ENCODE measurements around the gene CHCHD10. TPM values are rescaled to one million over a fixed set of nuclear protein-coding genes. Genes with fewer than 3 reads are reported as not detected.

CHCHD10 gene
- polyA plus RNA-seq, 1 of the 3 experiments (the other 2 are of a cell fraction): 70.1 TPM

DNA sequence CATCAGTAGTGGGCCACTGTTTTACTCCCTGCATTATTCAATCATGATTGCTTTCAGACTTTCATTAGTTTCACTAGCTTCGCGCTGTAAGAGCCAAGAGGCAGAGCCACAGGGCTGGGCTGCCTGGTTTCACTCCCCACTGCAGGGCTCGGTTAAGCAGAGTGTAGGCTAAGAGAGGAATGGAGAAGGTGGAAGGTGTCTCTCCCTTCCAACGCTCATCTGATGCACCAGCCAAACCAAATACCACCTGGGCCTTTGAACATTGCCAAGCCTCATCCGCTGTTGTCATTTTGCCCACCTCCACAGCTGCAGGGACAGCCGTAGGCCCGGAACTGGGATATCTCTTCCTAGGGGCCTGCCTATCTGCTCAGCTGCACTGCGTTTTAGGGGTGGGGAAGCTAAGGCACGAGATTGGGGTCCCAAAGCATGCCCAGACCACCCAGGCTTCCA, 18.5 kb upstream of the CHCHD10 start (continued):
- TF ChIP-seq, protein P1, sequence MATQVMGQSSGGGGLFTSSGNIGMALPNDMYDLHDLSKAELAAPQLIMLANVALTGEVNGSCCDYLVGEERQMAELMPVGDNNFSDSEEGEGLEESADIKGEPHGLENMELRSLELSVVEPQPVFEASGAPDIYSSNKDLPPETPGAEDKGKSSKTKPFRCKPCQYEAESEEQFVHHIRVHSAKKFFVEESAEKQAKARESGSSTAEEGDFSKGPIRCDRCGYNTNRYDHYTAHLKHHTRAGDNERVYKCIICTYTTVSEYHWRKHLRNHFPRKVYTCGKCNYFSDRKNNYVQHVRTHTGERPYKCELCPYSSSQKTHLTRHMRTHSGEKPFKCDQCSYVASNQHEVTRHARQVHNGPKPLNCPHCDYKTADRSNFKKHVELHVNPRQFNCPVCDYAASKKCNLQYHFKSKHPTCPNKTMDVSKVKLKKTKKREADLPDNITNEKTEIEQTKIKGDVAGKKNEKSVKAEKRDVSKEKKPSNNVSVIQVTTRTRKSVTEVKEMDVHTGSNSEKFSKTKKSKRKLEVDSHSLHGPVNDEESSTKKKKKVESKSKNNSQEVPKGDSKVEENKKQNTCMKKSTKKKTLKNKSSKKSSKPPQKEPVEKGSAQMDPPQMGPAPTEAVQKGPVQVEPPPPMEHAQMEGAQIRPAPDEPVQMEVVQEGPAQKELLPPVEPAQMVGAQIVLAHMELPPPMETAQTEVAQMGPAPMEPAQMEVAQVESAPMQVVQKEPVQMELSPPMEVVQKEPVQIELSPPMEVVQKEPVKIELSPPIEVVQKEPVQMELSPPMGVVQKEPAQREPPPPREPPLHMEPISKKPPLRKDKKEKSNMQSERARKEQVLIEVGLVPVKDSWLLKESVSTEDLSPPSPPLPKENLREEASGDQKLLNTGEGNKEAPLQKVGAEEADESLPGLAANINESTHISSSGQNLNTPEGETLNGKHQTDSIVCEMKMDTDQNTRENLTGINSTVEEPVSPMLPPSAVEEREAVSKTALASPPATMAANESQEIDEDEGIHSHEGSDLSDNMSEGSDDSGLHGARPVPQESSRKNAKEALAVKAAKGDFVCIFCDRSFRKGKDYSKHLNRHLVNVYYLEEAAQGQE (IDR thresholded peaks at IDR 0.05; ENCODE audit: low read depth, low read length): no peak
- TF ChIP-seq CHD2 (IDR thresholded peaks at IDR 0.05; ENCODE audit: low read length, partially characterized antibody) (no peak), JUND (IDR thresholded peaks at IDR 0.05) (no peak), GABPA (IDR thresholded peaks at IDR 0.05; ENCODE audit: low read depth) (no peak), GATA2 (CRISPR knock-in tag; IDR thresholded peaks at IDR 0.05) (no peak)
- TF ChIP-seq, protein P2, sequence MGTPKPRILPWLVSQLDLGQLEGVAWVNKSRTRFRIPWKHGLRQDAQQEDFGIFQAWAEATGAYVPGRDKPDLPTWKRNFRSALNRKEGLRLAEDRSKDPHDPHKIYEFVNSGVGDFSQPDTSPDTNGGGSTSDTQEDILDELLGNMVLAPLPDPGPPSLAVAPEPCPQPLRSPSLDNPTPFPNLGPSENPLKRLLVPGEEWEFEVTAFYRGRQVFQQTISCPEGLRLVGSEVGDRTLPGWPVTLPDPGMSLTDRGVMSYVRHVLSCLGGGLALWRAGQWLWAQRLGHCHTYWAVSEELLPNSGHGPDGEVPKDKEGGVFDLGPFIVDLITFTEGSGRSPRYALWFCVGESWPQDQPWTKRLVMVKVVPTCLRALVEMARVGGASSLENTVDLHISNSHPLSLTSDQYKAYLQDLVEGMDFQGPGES (IDR thresholded peaks at IDR 0.05; ENCODE audit: low read depth, low read length): no peak

DNA sequence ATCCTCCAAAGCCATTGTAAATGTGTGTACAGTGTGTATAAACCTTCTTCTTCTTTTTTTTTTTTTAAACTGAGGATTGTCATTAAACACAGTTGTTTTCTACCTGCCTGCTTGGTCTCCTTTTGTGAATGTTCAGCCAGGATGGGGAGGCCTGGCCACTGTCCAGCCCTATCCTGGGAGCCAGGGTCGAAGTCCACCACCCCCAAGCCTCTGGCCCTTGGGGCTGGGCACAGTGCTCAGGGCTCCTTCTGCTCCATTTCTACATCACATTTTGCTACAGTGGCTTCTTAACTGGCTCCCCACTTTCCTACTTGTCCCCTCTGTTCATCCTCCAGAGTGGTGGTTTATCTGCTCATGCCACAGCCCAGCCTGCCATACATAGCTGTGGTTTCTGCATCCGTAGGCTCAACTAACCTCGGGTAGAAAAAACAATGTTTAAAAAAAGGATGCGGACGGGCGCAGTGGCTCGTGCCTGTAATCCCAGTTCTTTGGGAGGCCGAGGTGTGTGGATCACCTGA, 16.5 kb upstream of the CHCHD10 start:
- Histone ChIP-seq H3K9me2 (no peaks in the 10 kb centered on the region), H3F3A (replicated peaks; ENCODE audit: insufficient read depth) (peaks cover 4% of the 10 kb centered on the region), H3K27me3 (ENCODE audit: insufficient read depth) (no peaks in the 10 kb centered on the region), H3K4me1 (ENCODE audit: control insufficient read depth in 1 of 2, insufficient read depth in 2 of 2, low read depth in 1 of 2, low read length in 1 of 2) (peaks cover 0 to 26% of the 10 kb centered on the region in 2 experiments; a peak in 1 of 4 replicates), H3K9ac (no peak overlapping the region), H3K36me3 (replicated peaks in 1 of 2; ENCODE audit: control insufficient read depth in 1 of 2, insufficient read depth in 2 of 2, low read length in 1 of 2) (peaks cover 0 to 3% of the 10 kb centered on the region in 2 experiments), H3K79me2 (ENCODE audit: insufficient read depth) (peaks cover 20% of the 10 kb centered on the region), H4K20me1 (ENCODE audit: insufficient read depth) (peaks cover 20% of the 10 kb centered on the region), H3K9me3 (no peaks in the 10 kb centered on the region), H3K4me3 (ENCODE audit: low read depth in 2 of 2, low read length in 1 of 2) (no peak overlapping the region), H3K27ac (ENCODE audit: low read depth in 2 of 2, low read length in 1 of 2) (no peak overlapping the region), H3K4me2 (no peak overlapping the region), H2AFZ (ENCODE audit: low read depth) (no peak overlapping the region)
- ChIA-PET POLR2A (no interaction called here), CTCF (interaction anchor here (0.6 kb wide), 1 partner anchor 65 kb away, joined by 3 read pairs; no protein-coding TSS in a partner anchor)
- no peak for DNase-seq
- TF ChIP-seq SMC3 (IDR thresholded peaks at IDR 0.05; ENCODE audit: low read depth, low read length) (no peak), ELF1 (IDR thresholded peaks at IDR 0.05) (no peak), CHD2 (IDR thresholded peaks at IDR 0.05; ENCODE audit: low read length, partially characterized antibody) (no peak), RFX5 (IDR thresholded peaks at IDR 0.05; ENCODE audit: low read length) (no peak), SIN3A (IDR thresholded peaks at IDR 0.05; ENCODE audit: borderline replicate concordance, low read depth, low read length) (no peak), MXI1 (IDR thresholded peaks at IDR 0.05; ENCODE audit: low read depth, low read length) (no peak), GATA2 (CRISPR knock-in tag; IDR thresholded peaks at IDR 0.05) (no peak), GABPA (IDR thresholded peaks at IDR 0.05; ENCODE audit: low read depth) (no peak)
- TF ChIP-seq, protein P3, sequence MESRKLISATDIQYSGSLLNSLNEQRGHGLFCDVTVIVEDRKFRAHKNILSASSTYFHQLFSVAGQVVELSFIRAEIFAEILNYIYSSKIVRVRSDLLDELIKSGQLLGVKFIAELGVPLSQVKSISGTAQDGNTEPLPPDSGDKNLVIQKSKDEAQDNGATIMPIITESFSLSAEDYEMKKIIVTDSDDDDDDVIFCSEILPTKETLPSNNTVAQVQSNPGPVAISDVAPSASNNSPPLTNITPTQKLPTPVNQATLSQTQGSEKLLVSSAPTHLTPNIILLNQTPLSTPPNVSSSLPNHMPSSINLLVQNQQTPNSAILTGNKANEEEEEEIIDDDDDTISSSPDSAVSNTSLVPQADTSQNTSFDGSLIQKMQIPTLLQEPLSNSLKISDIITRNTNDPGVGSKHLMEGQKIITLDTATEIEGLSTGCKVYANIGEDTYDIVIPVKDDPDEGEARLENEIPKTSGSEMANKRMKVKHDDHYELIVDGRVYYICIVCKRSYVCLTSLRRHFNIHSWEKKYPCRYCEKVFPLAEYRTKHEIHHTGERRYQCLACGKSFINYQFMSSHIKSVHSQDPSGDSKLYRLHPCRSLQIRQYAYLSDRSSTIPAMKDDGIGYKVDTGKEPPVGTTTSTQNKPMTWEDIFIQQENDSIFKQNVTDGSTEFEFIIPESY (IDR thresholded peaks at IDR 0.05; ENCODE audit: borderline replicate concordance, low read depth): no peak
- TF ChIP-seq, protein P1 (IDR thresholded peaks at IDR 0.05; ENCODE audit: low read depth, low read length): no peak
- TF ChIP-seq, protein P4, sequence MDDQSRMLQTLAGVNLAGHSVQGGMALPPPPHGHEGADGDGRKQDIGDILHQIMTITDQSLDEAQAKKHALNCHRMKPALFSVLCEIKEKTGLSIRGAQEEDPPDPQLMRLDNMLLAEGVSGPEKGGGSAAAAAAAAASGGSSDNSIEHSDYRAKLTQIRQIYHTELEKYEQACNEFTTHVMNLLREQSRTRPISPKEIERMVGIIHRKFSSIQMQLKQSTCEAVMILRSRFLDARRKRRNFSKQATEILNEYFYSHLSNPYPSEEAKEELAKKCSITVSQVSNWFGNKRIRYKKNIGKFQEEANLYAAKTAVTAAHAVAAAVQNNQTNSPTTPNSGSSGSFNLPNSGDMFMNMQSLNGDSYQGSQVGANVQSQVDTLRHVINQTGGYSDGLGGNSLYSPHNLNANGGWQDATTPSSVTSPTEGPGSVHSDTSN (IDR thresholded peaks at IDR 0.05): no peak
- 77% methylated on average over 8 of the region's 8 CpGs for WGBS (ENCODE audit: low lambda C conversion rate)
